ENCODE measurements around the gene NPTX1.

The NPTX1 gene

DNA sequence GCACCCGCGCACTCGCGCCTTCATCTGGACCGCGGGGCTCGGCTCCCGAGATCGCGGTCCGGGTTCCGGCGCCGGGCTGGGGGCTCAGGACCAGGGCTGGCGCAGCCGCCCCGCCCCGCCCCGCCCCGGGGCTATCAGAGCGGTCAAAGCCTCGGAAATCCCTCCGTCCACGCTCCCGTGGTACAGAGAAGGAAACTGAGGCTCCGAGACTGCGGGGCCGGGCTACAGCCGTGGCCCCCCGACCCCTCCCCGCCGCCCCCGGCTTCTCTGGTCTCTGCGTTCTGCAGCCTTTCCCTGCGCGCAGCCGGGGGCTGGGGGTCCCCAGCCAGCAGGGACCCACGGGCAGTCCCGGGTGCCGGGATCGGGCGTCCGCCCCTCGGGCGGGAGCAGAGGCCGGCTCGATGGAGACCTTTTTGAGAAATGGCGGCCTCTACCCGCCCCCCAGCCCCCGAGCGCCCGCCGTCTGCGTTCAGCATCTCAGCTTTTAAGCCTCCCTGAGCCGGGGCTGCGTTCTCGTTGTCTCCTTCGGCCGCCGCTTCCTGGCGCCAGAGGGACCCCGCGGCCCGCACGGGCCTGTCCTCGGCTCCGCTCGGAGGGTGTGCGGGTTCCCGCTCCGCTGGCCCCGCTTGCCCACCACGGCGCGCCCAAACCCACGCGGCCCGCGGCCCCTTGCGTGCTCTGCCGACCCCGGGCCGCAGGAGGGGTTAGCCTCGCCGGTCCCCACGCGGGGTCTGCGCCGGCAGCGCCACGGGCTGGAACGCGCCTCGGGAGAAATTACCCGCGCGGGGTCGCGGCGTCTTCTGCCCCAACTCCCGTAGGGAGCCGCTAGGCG lies 1.5 kb upstream of the NPTX1 start:
- DNase-seq, result peak; percentile 34

DNA sequence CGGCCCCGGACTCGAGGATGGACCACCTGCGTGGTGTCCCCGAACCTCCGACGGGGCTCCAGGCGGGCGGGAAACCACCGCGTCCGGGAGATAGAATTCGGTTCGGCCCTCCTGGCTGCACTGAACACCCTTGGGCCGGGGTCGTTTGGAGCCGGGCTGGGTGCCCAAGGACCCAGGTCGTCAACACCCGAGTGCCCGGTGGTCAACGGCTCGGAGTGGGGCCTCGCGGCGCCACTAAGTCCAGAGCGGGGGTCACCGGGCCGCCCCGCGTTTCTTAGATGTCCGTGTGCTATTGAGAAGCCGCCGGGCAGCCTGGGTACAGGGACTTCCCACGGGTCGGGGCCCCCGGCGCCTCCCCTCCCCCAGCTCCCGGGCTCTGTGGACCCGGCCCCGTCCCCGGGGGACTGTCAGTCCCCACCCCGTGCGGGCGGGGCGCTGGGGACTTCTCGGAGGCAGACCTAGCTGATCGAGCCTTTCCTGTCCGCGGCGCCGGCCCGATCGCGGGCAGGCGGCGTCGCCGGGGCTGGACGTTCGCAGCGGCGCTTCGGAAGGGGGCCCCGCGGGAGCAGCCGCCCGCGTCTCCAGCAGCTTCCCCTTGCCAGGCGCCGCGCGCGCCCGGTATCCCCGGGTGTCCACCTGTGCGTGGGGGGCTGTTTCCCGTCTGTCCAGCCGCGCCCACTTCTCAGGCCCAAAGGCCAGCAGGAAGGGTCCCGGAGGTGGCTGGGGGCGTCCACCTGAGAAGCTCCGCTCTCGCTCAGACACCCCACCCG lies 655 bp upstream of the NPTX1 start:
- DNase-seq, result no peak

DNA sequence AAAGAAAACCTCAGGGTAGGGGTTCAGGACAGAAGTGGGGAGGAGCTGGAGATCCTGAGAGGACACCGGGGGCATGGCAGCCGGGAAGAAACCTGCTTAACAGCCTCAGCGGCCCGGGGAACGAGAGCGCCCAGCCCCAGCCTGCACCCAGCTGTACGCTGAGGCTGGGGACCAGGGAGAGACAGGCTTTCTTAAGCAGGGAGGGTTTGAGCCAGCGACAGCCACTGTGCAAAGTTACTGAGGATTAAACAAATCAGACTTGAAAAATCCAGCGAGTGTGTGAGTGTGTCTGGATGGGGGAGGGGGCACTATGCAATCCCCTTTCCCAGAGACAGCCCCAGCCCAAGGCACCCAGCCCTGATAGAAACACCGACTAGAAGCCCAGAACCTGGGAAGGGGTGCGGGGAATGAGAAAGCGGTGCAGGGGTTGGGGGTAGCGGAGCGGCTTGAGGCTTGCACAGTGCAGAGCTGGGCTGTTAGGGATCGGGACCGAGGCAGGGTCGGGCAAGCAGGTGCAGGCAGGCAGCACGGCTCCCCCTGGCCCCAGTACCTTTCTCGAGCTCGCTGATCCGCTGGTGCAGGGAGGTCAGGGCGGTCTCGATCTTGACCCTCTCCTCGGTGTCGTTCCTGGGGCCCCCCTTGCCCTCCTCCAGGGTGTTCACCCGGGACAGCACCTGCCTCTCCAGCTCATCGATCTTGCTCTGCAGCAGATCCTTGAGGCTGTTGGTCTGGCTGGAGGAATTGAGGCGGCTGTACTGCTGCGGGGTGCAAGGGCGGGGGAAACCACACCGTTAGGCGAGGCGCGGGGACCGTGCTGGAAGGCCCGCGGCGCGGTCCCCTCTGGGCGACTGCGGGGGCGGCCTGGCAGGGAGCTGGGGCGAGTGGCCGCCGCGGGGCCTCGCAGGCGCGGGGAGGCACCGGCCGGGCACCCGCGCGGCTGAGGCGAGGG lies 1.2 kb downstream of the NPTX1 start:
- DNase-seq, result no peak

DNA sequence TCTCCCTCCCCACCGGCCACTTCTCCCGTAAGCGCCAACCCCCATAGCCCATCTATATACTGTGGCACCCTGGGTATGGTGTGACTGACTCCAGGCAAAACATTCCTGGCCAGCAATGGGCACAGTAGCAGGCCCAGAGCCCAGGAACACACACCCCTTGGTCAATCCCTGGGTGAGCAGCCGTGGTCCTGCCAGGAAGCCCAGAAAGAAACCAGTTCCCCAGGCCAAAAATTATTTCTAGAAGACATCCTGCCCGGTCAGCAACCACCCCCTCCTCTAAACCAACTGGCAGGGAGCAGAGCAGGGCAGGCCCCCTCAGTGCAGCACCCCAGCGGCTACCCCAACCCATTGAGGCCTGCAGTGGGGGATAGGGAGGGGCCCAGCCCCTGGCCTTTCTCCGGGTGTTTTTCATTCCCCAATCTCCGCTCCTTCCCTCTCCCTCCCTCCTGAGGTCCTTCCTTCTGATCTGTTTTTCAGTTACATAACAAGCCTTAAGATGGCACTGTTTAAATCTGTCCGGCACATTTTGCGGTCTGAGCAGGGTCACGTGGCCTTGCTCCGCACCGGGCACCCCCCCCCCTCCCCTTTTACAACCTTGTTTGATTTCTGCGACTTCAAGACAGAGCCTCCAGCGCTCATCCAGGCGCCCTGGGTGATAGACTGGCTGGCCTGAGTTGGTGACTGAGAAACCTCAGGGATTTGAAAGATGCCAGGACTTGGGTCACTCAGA lies 2.0 kb downstream of the NPTX1 start:
- DNase-seq, result no peak

DNA sequence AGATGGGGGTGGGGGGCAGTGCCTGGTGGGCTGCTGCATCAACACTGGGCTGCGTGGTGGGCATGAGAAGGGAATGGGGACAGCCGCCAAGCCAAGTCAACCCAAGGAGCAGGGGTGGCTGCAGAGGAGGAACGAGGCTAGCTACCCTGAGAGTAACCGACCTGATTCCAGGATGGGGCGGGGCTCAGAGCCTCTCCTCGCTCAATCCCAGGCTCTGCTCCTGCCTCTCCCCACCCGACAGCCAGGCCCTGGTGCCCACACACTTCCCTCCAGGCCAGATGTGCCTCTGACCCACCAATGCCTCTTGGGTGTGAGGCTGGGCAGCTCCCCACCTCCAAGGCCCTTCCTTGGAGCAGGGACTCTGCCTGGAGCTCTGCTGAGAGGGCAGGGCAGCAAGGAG lies 2.7 kb downstream of the NPTX1 start:
- DNase-seq, result no peak

DNA sequence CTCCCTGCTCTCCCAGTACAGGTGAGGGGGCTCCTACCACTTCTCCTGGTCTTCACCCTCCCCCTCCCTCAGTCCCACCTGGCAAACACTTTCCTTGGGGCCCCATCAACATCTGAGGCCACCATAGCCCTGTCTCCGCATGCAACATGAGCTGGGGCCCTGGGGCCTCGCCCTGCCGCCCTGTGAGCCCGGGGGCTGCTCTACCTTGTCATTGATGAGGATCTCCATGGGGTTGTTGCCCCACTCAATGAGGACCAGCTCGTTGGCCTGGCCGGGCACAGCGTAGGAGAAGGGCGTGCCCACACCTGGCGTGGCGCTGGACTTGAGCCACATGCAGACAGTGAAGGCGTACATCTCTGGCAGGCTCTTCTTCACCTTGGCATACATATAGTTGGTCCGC lies 3.4 kb downstream of the NPTX1 start:
- DNase-seq, result no peak

DNA sequence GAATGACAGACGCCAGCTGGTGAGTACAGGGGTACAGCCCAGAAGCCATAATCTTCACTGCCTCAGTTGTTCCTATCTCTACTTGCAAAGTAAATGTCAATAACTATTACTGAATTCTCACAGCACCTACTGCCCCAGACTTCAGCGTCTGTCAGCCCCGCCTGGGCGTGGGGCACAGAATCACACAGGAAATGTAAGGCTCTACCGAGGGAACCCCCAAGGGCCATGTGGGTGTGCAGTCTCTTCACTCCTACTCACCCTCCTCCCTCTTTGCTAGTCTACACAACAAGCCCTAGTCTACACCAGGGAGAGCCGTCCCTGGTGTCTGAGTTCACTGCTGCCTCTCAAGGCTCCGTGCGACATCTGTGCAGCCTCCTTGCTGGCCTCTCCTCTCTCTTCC lies 4.5 kb downstream of the NPTX1 start:
- DNase-seq, result no peak

DNA sequence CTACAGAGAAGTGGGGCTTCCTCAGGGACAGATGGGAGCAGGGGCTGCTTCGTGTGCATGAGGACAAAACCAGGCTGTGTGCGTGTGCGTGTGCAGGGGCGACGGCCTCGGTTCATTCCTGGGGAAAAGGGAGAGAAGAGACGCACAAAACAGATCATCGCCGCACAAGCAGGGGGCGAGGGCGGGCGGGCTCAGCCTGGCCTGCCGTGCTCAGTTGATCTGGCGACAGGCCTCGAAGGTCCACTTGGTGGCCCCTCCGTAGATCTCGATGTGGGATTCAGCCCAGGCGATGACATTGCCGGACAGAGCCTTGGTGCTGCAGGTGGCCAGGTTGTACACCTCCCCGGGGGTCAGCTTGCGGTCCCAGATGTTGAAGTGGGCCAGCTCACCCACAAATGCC lies 5.8 kb downstream of the NPTX1 start:
- no peak for DNase-seq

DNA sequence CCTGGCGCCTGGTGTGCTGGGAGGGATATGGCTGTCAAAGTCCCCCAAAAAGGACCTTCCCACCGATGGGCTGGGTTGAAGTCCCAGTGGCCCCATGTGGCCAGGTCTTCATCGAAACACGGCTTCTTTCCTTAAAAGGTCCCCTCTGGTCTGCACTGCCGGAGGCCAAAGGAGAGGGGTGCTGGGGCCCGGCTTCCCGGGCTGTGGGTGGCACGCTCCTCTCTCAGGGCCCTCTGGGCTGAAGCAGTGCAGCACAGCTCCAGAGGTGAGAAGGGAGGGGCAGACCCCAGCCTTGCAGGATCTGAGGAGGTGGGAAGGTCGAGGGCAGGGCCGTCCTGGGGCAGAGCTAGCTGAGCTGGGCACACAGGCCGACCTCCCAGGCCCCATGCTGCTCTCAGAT lies 6.7 kb downstream of the NPTX1 start:
- DNase-seq, result no peak

DNA sequence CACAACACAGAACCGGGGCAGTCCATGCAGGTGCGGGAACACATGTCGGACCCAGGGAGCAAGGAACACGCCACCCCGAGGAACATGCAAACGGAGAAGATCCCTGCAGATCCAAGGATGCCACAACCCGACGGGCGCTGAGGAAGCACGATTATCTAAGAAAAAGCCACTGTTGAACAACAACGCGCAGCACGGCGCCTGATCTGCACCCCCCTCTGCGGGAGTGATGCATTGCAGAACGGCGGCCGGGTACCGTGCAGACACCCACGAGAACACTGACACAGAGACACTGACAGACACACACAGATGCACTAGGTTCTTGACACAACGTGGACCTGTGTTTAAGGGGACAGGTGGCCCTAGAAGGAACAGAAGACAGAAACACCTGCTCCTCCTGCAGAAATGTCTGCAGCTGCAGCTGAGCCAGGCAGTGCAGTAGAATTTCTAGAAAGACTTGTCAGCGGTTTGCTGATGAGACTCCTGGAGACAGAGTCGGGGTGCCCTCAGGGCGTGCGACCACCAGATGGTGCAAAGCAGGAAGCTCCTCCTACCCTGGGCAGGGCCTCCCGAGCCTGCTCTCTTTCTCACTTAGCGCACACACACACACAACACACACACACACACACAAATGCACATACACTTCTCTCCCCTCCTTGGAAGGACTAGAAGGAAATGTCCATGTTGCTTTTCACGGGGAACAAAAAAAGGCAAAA lies 7.5 kb downstream of the NPTX1 start:
- no peak for DNase-seq

DNA sequence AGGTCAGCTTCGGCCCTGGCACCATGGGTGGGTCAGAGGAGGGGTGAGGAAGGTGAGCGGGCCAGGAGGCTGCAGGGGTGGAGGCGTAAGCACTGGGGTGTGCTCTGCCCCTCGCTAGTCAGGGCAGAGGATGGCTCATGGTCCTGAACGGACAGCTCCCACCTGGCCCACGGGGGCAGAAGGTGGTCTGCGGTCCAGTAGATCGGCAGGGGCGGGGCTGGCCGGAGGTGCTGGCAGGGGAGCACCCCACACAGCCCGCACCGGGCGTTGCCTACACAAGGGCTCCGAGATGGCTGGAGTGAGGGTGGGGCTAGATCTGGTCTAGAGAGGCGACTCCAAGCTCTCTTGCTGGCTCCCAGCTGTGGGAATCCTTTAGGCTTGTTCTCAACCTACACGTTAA lies 8.2 kb downstream of the NPTX1 start:
- no peak for DNase-seq

DNA sequence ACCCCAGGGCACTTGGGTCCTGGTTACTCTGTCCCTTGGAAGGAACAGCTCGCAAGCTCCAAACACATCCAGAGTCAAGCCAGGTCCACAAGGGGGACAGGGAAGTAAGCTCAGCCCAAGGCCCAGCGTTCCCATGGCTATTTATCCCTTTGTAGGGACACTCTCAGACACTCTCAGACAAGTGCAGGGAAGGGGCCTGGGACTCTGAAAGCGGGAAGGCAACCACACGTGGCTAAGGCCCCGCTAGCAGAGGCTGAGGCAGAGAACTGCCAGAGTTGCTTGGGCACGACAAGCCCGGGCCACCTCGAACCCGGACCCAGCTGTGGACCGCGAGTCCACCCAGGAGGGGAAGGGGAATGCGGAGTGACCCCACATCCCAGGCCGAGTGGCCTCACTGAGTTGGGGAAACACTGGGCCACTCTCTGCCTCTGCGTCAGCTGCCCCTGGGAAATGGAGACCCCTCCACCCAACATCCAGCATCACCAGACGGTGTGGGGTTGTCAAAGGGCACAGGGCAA lies 10.2 kb downstream of the NPTX1 start:
- no peak for DNase-seq

DNA sequence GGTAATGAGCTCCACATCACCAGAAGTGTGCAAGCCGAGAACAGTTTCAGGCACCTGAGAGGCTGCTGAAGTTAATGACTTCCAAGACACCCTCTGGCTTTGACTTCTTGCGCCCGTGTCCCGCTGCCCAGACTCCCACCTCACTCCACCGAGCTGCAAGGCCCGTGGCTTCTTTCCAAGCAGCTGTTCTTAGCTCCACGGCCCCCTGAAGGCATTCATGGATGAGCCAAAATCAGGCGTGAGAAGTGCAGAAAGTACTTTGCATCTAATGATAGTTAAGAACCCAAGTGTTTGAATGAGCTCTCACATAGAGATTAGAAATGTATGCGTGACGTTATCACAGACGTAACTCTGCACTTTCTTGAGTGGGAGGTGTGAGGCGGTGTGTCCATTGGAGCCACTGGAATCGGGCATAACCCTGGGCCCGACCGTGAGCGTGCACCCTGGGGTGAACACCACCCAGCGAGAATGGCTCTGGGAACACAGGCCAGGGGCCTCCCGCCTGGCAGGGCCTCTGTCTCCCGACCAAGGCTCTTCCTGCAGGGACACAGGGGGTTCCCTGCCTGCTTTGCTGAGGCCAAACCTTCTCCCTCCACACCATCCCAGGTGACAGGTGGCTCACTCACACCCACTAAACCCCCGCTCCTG lies 11.0 kb downstream of the NPTX1 start:
- no peak for DNase-seq

DNA sequence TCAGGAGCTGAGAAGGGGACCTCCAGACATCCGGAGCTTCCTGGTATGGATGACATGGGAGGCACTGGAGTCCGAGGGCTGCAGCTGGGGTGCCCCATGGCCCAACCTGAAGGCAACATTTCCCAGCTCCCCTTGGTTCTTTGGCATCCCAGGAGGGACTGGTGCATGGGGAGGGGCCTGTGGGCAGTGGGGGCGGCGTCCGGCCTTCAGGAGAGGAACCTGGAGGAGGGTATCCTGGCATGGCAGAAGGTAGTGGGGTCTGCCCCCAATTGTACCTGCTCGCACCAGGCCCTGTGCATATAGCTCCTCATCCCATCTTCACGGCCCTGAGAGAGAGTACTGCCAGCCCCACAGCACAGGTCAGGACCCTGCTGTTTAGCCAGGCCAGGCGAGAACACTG lies 11.9 kb downstream of the NPTX1 start:
- no peak for DNase-seq

DNA sequence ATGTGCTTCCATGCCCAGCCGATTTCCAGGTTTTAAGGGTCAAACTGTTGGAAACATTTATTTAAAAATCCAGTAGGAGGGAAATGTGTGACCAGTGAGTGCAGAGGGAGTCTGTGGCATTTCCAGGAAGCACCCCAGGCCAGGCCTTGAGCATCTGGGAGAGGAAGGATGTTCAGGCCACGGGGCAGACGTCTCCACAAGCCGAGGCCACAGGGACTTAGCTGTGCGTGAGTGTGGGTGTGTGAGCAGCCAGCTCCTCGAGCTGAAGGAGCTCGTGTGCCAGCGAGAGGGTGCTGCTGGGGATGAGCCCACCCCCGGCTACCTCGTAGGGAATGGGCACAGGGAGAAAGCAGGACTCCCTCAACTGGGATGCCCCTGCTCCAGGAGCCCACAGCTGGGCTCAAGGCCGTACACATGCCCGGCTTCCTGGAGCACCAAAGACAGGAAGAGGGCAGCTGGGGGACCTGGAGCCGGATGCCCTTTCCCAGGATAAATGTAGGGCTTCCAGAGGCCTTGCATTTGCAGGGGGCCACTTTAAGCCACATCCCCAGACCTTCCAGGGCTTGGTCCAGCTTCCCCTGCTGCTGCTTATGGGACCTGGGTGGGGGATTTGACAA lies 12.5 kb downstream of the NPTX1 start:
- DNase-seq, result no peak

DNA sequence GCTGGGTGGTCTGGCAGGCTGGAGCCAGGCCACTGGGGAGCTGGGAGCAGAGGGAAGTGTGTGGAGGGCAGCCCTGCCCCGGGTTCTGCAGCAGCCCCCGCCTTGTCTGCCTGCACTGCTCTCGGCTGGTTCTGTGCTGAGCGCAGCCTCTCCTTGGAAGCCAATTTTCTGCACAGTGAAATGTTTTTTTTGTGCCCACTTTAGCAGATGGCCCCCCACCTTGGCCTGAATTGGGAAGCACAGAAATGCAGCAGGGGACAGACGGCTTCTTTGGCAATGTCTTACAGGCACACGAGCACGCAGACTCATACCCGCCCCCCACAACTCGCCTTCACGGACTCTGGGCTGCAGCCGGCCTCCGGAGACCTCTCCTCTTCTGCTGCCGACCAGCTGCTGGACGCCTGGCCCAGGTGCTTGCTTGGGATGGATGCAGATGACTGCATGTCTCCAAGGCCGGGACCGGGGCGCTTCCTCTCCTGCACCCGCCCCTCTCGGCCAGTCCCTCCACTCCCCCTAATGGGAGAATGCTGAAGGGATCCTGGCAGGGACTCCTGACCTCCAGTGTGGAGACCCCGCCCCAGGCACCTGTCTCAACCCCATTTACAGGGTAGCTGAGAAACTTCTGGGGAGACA lies 14.8 kb downstream of the NPTX1 start:
- DNase-seq, result no peak

DNA sequence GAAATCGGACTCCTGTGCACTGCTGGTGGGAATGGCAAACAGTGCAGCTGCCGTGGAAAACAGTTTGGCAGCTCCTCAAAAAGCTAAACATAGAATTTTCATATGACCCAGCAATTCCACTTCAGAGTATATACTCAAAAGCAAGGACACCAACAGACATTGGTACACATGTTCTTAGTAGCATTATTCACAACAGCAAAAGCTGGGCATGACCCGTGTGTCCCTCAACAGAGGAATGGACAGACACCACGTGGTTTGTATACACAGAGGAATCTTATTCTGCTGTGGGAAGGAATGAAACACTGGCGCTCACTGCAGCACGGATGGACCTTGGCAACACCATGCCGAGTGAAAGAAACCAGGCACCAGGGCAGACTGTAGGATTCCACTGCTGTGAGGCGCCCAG lies 16.0 kb downstream of the NPTX1 start:
- DNase-seq, result no peak

DNA sequence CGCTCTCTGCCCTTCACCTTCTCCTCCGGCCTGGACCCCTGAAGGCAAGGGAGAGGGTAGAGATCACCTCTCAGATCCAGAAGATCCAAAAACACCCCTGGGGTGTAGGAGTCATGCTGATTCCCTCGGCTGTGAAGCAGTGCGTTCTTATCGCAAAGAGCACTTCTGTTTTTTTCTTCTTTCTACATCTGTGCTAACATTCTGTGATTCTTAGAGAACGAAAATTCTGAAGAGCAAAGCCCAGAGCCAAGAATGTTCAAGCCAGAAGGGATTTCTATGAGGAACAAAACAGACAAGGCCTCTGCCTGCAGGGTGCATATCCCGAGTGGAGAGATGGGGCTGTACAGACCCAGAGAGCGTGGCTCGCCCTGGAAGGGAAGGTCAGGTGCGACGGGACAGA lies 17.2 kb downstream of the NPTX1 start:
- no peak for DNase-seq

DNA sequence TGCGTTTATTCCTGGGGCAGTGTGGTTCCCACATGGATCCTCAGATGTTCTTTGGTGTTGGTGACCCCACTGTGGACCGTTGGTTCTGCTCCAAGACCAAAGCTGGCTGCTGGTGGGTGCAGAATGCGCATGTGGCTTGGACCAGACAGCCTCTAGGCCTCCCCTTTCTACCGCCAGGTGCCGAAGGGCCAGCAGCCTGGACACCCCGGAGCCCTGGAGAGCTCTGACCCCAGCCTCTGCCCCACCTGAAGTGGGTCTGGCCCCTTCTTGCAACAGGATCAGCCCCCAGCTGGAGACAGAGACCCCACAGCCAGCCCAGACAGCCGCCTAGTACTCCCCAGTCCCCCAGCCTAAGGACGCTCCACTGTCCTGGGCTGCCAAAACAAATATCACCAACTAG lies 18.4 kb downstream of the NPTX1 start:
- no peak for DNase-seq

DNA sequence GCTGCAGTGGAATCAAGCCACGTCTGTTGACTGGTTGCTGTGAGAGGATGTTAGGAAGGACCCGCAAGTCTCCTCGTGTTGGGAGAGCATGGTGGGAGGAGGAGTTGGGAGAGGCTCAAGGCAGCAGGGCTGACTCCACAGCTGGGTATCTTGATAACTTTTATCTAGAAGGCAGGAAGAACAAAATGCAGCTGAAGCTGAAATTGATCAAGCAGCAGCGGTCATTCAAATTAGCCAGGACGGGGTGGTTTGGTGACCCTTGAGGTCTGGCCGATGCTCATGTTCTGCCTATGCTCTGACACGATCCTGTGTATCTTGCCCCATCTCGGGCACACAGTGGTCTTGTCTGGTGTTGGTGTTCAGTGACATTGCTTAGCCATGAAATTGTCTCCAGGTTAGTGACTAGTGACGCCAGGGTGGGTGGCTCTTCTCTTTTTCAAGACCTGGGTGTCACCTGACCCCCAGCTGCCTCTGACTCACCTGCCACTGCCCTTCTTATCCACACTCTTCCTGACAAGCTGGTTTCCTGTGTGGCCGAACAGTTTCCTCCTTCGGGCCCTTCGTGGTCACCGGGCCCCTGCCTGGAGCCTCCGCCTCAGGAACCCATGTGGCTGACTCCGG lies 19.1 kb downstream of the NPTX1 start:
- no peak for DNase-seq
